HG03103 (cell line): ENCODE data around the gene NUP210.
"Not testable (repeated sequence)": the region's sequence is repeated elsewhere in the genome, so short reads cannot be mapped to it uniquely, and the experiment has no call there.

Experiments
- ATAC-seq: cut with Tn5 transposase; IDR thresholded peaks from one replicate; pipeline ENCODE4 v1.9.1; 2021; ENCODE audit warnings: low read depth; ENCODE audit not compliant: unreplicated experiment

The NUP210 gene

GRCh38 chr3:13420045-13420830 is at the start of gene NUP210:
TSS of gene NUP210 (minus strand) at chr3:13420322. CDS start at chr3:13420226, 96 bp downstream.
- peak; percentile 54 for ATAC-seq

- no peak for ATAC-seq
These were observed 46.7 kb upstream of the NUP210 start for GRCh38 chr3:13466781-13467180.

- no peak for ATAC-seq
These were observed 45.2 kb upstream of the NUP210 start for GRCh38 chr3:13465236-13465873.

- no peak for ATAC-seq
These were observed 43.7 kb upstream of the NUP210 start for GRCh38 chr3:13463618-13464400.

GRCh38 chr3:13462822-13463221 is 42.7 kb upstream of the NUP210 start:
- ATAC-seq = no peak

- no peak for ATAC-seq
These were observed 42.1 kb upstream of the NUP210 start for GRCh38 chr3:13462125-13462629.

- ATAC-seq = no peak
These were observed 41.3 kb upstream of the NUP210 start for GRCh38 chr3:13461169-13462124.

- ATAC-seq = no peak
These were observed 40.2 kb upstream of the NUP210 start for GRCh38 chr3:13460341-13460736.

- no peak for ATAC-seq
These were observed 39.7 kb upstream of the NUP210 start for GRCh38 chr3:13459605-13460340.

- ATAC-seq = no peak
These were observed 37.5 kb upstream of the NUP210 start for GRCh38 chr3:13457593-13457992.

GRCh38 chr3:13455644-13456043 is 35.5 kb upstream of the NUP210 start:
- ATAC-seq = no peak

- no peak for ATAC-seq
These were observed 32.6 kb upstream of the NUP210 start for GRCh38 chr3:13452490-13453335.

- ATAC-seq = no peak
These were observed 31.2 kb upstream of the NUP210 start for GRCh38 chr3:13451301-13451673.

- not testable (repeated sequence) for ATAC-seq
These were observed 22.8 kb upstream of the NUP210 start for GRCh38 chr3:13442882-13443281.

- no peak for ATAC-seq
These were observed 20.2 kb upstream of the NUP210 start for GRCh38 chr3:13440204-13440817.

GRCh38 chr3:13436213-13436612 is 16.1 kb upstream of the NUP210 start:
- not testable (repeated sequence) for ATAC-seq

- no peak for ATAC-seq
These were observed 13.8 kb upstream of the NUP210 start for GRCh38 chr3:13433912-13434311.

GRCh38 chr3:13432093-13432492 is 12.0 kb upstream of the NUP210 start:
- ATAC-seq = no peak
